Measurements from ENCODE around the gene CORO7.

Gene CORO7

GRCh38 chr16:4381935-4382794 is 34.2 kb downstream of the CORO7 start:
- DNase-seq: no peak

DNA sequence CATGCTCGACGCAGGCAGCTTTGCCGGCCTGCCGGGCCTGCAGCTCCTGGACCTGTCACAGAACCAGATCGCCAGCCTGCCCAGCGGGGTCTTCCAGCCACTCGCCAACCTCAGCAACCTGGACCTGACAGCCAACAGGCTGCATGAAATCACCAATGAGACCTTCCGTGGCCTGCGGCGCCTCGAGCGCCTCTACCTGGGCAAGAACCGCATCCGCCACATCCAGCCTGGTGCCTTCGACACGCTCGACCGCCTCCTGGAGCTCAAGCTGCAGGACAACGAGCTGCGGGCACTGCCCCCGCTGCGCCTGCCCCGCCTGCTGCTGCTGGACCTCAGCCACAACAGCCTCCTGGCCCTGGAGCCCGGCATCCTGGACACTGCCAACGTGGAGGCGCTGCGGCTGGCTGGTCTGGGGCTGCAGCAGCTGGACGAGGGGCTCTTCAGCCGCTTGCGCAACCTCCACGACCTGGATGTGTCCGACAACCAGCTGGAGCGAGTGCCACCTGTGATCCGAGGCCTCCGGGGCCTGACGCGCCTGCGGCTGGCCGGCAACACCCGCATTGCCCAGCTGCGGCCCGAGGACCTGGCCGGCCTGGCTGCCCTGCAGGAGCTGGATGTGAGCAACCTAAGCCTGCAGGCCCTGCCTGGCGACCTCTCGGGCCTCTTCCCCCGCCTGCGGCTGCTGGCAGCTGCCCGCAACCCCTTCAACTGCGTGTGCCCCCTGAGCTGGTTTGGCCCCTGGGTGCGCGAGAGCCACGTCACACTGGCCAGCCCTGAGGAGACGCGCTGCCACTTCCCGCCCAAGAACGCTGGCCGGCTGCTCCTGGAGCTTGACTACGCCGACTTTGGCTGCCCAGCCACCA is 35.1 kb downstream of the CORO7 start:
- no peak for DNase-seq

- DNase-seq: no peak
Measured at GRCh38 chr16:4380119-4381063, 36.0 kb downstream of the CORO7 start.

DNA sequence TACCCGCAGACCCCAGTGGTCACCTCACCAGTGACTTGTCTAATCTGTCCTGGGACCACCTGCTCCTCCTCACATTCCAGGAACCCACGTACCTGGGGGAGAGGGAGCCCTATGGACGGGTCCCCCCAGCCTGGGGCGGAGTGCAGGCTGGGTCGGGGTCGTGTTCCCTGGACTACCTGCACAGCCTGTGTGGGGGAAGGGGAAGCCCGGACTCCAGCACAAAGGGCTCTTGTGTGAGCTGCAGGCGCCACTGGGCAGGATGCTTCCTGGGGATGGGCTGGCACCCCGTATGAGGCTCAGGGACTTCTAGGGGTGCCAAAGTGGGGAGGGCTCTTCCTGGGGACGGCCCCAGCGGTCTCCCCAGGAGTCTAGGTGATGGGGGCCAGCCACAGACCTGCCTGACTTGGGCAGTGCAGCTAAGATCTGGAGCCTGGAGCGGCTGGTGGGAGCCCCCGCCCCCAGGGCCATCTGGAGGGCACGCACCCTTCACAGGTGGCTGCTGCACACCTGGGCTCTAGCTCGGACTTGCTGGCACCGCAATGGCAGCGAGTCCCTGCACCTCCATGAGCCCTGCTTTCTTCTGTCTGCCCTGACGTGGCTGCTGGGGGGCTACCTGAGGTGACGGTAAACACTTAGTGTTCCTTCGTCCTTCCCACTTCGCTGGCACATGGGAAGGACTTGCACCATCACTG is 37.3 kb downstream of the CORO7 start:
- DNase-seq: no peak

DNA sequence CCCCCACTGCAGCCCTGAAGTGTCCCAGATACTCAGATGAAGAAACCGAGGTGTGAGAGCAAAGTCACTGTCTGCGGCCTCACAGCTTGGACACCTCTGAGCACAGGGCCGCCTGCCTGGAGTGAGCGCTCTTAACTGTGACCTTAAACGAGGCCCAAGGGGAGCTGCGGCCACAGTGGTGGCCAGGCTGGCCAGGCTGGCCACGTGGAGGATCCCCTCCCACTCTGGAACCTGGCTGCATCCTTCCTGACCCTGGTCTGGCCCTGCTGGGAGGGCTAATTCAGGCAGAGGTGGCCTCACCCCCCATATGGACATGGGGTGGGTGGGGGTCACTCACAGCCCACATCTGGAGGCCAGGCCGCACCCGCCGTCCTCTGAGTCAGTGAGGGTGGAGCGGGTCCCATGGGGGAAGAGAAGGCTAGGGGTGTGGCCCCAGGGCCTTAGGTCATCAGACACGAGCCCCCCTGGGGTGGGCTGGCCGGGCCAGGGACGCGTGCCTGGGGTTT is 38.2 kb downstream of the CORO7 start:
- no peak for DNase-seq

GRCh38 chr16:4377573-4378154 is 38.7 kb downstream of the CORO7 start:
- no peak for DNase-seq

DNA sequence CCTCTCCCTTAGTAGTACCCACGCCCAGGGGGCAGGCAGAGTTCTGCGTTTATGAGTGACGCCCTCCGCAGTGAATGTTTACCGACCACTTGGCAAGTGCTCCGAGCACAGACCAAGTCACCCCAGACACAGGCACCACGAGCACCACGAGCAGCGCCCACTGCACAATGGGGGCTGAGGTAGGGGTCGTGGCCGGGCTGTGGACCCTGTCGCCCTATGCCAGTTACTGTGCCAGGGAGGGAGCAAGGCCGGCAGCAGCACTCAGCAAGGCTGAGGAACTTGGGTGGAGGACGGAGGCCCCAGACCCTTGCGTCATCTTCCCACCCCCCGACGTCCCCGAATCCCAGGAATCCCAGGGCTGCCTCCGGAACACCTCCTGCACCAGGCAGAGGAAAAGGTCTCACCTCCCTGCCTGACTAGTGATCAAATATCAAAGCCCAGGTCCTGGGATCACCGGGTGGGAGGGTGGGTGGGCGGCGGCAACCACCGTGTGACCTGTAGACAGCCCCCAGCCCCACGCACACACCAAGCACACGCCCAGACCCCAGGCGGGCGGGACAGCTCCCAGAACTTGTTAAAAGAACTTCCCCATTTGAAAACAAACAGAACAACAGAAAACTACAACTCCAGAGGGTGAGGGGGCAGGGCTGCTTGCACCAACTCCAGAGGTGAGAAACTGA is 39.4 kb downstream of the CORO7 start:
- no peak for DNase-seq

DNA sequence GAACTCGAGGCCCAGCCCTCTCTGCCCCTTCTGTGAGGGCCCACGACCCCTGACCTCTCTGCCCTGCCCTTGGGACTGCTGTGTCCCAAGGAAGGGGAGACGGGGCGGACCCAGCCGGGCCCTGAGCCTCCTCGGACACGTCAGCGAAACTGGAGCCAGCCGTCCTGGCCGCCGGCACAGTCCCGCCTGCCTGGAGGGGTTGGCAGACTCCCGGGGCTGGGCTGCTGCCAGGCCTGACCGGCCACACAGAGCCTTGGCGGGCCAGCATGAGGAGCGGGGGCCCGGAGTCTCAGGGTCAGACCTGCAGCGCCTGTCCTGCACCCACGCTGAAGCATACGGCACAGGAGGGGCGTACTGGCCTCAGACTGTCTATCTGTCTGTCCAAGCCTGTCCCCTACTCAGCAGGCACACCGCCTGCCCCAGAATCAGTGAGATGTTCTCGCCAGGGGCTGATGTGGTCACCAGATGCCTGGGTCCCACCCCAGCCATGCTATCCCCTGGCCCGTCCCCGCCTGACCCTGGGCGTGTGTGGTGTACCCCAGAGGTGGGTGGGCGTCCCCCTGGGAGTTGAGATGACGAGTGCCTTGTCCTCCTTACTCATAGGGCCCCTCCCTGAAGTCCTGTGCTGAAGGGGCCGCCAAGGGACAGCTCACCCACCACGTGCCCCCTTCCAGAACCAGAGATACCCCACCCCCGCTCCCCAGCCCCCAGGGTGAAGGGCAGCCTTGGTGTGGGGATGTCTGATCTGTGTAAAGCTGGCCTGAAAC is 40.1 kb downstream of the CORO7 start:
- peak; percentile 67 for DNase-seq

- DNase-seq: no peak
Measured at GRCh38 chr16:4375717-4376116, 40.7 kb downstream of the CORO7 start.

DNA sequence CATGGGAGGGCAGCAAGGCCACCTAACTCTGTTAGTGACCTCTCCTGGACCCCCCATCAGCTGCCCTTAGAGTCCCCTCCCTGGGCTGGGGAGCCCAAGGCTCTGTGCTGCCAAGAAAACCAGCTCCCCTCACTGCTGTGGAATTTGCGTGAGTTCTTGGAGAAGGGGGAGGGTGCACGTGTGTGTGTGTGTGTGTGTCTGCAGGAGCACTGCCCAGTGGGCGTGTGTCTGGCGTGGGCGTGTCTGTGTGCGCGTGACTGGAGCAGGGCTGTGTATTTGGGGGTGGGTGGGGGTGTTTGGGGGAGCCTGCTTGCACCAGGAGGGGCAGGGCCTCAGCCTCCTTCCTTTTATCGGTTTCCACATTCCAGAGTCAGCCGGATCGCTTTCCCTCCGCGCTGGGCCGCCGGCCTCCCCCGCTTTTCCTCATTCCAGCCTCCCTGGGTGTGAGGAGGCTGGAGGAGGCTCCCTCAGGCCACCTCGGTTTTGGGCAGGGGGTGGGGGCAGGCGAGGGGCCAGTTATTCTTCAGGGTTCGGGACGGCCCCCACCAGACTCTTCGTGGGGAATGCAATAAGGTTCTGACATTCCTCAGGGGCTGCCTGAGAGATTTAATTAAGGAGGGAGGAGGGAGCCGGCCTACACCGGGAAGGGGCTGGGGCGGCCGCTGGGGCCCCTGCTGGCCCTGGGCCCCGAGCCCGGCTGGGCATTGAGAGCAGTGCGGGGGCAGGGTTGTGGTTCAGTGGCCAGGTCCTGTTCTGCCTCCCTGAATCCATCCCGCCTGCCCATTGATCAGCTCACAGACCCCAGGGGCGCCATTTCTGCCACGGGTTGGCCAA is 42.3 kb downstream of the CORO7 start:
- peak; percentile 97 for DNase-seq

- DNase-seq: no peak
Measured at GRCh38 chr16:4373356-4373908, 43.0 kb downstream of the CORO7 start.

- DNase-seq: peak; percentile 92
Measured at GRCh38 chr16:4372578-4373355, 43.6 kb downstream of the CORO7 start.

DNA sequence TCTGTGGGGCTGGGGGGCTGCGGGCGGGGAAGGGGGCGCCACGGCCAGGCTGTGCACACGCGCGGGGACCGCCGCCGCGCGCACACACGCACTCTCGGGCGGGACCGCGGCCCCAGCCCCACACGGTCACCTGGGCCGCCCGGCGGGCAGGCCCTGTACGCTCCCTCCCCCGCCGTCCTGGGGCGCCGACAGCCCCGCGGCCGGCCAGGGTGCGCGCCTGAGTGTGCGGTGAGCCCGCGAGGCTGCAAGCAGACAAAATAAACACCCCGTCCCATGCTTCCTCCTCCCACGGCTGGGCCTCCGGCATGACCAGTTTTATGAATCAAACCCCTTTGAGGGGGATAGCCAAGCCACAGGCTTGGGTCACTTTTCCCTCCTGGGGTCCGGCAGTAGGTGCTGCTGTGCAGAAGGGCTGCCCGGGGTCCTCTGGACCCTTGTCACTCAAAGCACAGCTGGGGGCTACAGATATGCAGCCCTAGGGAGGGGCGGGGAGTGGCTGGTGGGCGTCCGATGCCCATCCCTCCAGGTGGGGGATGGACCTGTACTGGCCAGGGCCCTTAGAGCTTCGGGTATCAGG is 44.3 kb downstream of the CORO7 start:
- DNase-seq: no peak

GRCh38 chr16:4371357-4372000 is 44.9 kb downstream of the CORO7 start, which contains the start of gene VASN:
Gene VASN (plus strand): TSS chr16:4371848. CDS start chr16:4380878, 9,030 bp downstream.
- peak; percentile 81 for DNase-seq

DNA sequence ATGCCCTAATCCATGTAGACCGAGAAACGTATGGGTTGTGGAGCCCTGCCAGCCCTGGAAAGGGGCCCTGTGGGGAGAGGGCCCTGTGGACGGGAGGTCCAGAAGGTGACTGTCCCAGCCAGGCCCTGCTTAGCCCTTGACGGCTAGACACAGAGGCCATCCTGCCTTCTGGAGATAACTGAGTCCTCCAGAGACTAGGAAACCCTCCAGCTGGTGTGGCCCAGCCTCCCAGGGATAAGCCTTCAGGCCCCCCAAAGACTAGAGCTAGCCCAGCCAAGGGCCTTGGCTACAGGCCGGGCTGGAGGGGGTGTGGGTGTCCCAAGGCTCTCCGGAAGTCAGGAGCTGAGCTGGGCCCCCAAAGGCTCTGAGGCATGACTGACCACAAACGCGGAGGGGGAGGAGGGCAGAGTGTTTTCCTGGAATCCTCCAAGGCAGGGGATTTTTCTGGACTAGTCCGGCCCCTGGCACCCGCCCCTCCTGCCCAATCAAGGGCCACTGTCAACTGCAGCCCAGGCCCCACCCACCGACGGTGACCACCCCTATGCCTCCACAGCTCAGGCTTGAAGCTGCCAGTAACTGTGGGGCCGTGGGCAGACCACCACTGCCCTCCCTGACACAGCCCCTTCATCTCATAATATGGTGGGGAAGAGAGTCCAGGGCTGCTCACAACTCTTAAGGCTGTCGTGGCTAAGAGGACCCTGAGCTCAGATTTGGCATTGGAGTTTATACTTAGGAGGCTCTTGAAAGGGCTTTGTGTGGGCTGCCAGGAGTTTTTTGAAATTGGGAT is 45.6 kb downstream of the CORO7 start:
- DNase-seq: peak; percentile 76

DNA sequence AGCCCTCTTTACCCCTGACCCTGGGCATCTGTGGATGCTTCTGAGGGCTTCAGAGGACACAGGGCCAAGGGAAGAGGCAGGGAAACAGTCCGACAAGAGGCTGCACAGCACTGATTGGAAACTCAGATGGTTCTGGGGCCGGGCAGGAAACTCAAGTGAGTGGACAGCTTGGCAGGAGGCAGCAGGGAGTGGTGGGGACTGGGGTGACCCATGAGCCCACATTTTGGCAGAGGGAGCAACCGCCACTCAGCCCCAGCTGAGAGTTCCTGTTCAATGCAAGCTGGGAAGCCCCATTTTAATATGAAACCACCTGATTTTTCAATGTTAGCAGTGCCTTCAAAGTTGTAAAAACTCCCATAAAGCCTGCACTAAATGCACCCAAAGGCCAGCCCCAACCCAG is 46.2 kb downstream of the CORO7 start:
- no peak for DNase-seq

All from fibroblast of skin of right biceps (primary cell).